Keratinocyte (primary cell): ENCODE data around the gene ECE1. TPM values are rescaled to one million over a fixed set of nuclear protein-coding genes. Genes with fewer than 3 reads are reported as not detected.

Source experiments
- DNase-seq: peaks from one replicate; pipeline ENCODE4 v3.0.0-alpha.2; 2011; ENCODE audit warnings: low read depth, missing footprints, low spot score
- FAIRE-seq: peaks from 2 replicates; lab custom pipeline; 2011; peaks lifted over from hg19 to GRCh38; lab: Jason Lieb, UNC
- H2AFZ ChIP-seq: 2 replicates; pipeline ENCODE4 v1.6.0; 2012; ENCODE audit warnings: low read length, control low read depth, inconsistent platforms; ENCODE audit not compliant: control insufficient read depth
- H3K27ac ChIP-seq: 2 replicates; pipeline ENCODE4 v1.5.1; 2011; ENCODE audit warnings: low read length; ENCODE audit not compliant: control insufficient read depth, insufficient read depth
- H3K27me3 ChIP-seq: 3 replicates; pipeline ENCODE4 v1.6.0; 2011; ENCODE audit warnings: low read length; ENCODE audit not compliant: control insufficient read depth, insufficient read depth; ENCODE audit errors: extremely low read depth
- H3K36me3 ChIP-seq, 2 experiments: 2 replicates in 1 of 2; 3 replicates in 1 of 2; pipeline ENCODE4 v1.5.1; 2011; ENCODE audit warnings: low read length in 2 of 2, mild to moderate bottlenecking in 1 of 2; ENCODE audit not compliant: control insufficient read depth in 2 of 2, insufficient read depth in 2 of 2; ENCODE audit errors: extremely low read depth in 1 of 2
- H3K4me1 ChIP-seq: 3 replicates; pipeline ENCODE4 v1.5.1; 2011; ENCODE audit warnings: low read length; ENCODE audit not compliant: control insufficient read depth, insufficient read depth; ENCODE audit errors: extremely low read depth
- H3K4me2 ChIP-seq: 3 replicates; pipeline ENCODE4 v1.6.0; 2011; ENCODE audit warnings: low read depth, low read length; ENCODE audit not compliant: control insufficient read depth, insufficient read depth; ENCODE audit errors: extremely low read depth
- H3K4me3 ChIP-seq, 3 experiments: fragments of 200-600 bp in 1 of 3; sonication (generic) in 1 of 3; 2 replicates in 2 of 3; 3 replicates in 1 of 3; pipeline ENCODE4 v1.5.1; 2011 to 2016; ENCODE audit warnings: low read length in 3 of 3, mild to moderate bottlenecking in 3 of 3, control low read depth in 2 of 3, inconsistent platforms in 1 of 3, low read depth in 1 of 3, mixed read lengths in 1 of 3, mixed run types in 1 of 3, moderate library complexity in 1 of 3; ENCODE audit not compliant: control insufficient read depth in 2 of 3, insufficient read depth in 2 of 3; ENCODE audit errors: extremely low read depth in 1 of 3
- H3K79me2 ChIP-seq: 2 replicates; pipeline ENCODE4 v1.6.0; 2012; ENCODE audit warnings: low read length; ENCODE audit not compliant: control insufficient read depth, insufficient read depth
- H3K9ac ChIP-seq: 3 replicates; pipeline ENCODE4 v1.6.0; 2011; ENCODE audit warnings: low read length; ENCODE audit not compliant: control insufficient read depth, insufficient read depth; ENCODE audit errors: extremely low read depth
- H3K9me1 ChIP-seq: 3 replicates; pipeline ENCODE4 v1.6.0; 2011; ENCODE audit warnings: low read length; ENCODE audit not compliant: control insufficient read depth, insufficient read depth; ENCODE audit errors: extremely low read depth
- H3K9me3 ChIP-seq: 2 replicates; pipeline ENCODE4 v1.5.1; 2012; ENCODE audit warnings: low read depth, low read length; ENCODE audit not compliant: control insufficient read depth
- H4K20me1 ChIP-seq: 3 replicates; pipeline ENCODE4 v1.6.0; 2011; ENCODE audit warnings: low read length; ENCODE audit not compliant: control insufficient read depth, insufficient read depth; ENCODE audit errors: extremely low read depth
- EZH2 ChIP-seq: IDR thresholded peaks from one replicate; pipeline ENCODE4 v1.6.1; 2012; ENCODE audit warnings: inconsistent platforms, mild to moderate bottlenecking, low read length, moderate library complexity
- dilution Hi-C: fragments of 300-500 bp; cut with MboI; formaldehyde crosslinking; loops from one replicate; pipeline ENCODE4 v1.7.0; 2020; ENCODE audit warnings: low sequenced_read_pairs; ENCODE audit not compliant: extremely low pct_ligation_motif_present
- polyA plus RNA-seq, 5 experiments: library from polyadenylated mRNA; depleted of rRNA in 3 of 5; stranded (reverse) in 3 of 5; stranded (forward) in 1 of 5; unstranded in 1 of 5; fragments of >200 nt; gene quantifications; 1 replicate in 1 of 5; 2 replicates in 3 of 5; 3 replicates in 1 of 5; pipeline versions ENCODE4 v1.2.1 to v1.2.3, GENCODE V29; 2011 to 2012; ENCODE audit warnings: missing spikeins in 2 of 5, low read depth in 1 of 5, low replicate concordance in 1 of 5
- TF ChIP-seq, protein P1 (sequence below), 3 experiments: IDR thresholded peaks in 1 of 3; conservative IDR thresholded peaks in 1 of 3; optimal IDR thresholded peaks in 1 of 3; 2 replicates in 2 of 3; 3 replicates in 1 of 3; pipeline versions ENCODE3 to v1.5.1; 2011; ENCODE audit warnings: low read length in 3 of 3, mild to moderate bottlenecking in 3 of 3, moderate library complexity in 2 of 3, control low read depth in 1 of 3, inconsistent platforms in 1 of 3; ENCODE audit not compliant: insufficient read depth in 2 of 3; ENCODE audit errors: extremely low read depth in 1 of 3

The ECE1 gene
- polyA plus RNA-seq, 1 donor (not counting 4 experiments of a cell fraction or from before 2014, with no cell fraction given): 59.1 TPM

DNA sequence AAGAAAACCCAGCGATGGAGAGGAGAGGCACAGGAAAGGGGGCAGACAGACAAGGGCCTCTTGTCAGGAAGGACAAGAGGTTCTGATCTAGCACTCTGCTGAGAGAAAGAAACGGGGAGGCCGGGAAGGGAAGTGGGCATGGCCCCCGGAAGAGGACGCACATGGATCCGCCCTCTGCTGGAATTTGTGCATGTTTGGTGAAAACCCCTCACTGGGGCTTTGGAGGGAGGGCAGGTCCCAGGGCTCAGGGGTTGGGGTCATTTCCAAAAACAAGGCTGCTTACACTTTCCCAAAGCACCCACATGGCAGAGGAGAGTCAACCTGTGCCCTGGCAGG is 32.4 kb upstream of the ECE1 start:
- Histone ChIP-seq H3K4me2 (no peak overlapping the region), H4K20me1 (no peaks in the 10 kb centered on the region), H3K9me1 (no peaks in the 10 kb centered on the region), H3K9me3 (no peaks in the 10 kb centered on the region), H3K9ac (no peak overlapping the region), H3K4me3 (no peak overlapping the region), H2AFZ (no peak overlapping the region), H3K36me3 (no peaks in the 10 kb centered on the region), H3K27me3 (no peaks in the 10 kb centered on the region), H3K27ac (no peak overlapping the region), H3K4me1 (peaks cover 20% of the 10 kb centered on the region), H3K79me2 (no peaks in the 10 kb centered on the region)
- FAIRE-seq (no peak), DNase-seq (no peak)
- TF ChIP-seq EZH2: no peak
- TF ChIP-seq, protein P1, sequence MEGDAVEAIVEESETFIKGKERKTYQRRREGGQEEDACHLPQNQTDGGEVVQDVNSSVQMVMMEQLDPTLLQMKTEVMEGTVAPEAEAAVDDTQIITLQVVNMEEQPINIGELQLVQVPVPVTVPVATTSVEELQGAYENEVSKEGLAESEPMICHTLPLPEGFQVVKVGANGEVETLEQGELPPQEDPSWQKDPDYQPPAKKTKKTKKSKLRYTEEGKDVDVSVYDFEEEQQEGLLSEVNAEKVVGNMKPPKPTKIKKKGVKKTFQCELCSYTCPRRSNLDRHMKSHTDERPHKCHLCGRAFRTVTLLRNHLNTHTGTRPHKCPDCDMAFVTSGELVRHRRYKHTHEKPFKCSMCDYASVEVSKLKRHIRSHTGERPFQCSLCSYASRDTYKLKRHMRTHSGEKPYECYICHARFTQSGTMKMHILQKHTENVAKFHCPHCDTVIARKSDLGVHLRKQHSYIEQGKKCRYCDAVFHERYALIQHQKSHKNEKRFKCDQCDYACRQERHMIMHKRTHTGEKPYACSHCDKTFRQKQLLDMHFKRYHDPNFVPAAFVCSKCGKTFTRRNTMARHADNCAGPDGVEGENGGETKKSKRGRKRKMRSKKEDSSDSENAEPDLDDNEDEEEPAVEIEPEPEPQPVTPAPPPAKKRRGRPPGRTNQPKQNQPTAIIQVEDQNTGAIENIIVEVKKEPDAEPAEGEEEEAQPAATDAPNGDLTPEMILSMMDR (optimal IDR thresholded peaks at IDR 0.05 in 1 of 3, IDR thresholded peaks at IDR 0.05 in 1 of 3, conservative IDR thresholded peaks at IDR 0.05 in 1 of 3; ENCODE audit: extremely low read depth in 1 of 3, insufficient read depth in 2 of 3, low read length in 3 of 3): no peak
- dilution Hi-C loops: no loop called here

DNA sequence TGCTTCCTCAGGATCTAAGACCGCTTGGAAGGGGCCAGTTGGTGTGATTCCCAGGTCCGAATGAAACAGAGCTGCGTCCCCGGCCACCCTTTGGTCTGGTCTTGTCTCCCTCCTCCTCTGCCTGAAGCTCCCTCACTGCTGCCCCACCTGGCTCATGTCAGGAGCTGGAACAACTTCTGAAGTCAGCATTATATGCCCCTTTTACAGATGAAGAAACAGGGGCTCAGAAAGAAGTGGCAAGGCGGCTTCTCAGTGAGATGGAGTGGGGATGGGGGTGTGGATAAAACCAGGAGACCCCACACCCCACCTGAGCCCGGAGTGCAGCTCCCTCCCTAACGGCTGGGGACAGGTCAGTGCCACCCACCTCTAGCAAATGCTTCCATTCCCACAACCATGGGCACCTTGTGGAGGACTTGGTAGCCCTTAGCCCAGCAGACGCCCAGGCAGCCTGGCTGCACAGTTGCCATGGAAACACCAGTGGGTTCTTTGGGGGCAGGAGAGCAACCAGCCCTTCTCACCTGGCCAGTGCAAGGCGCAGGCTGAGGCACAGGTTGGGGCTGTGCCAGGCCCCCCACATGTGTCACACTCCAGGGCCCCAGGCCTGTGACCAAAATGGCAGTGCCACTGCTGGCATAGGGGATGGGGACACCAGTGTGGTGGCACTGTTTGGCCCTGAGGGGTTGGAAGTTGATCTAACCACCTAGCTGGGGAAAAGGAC is 31.9 kb upstream of the ECE1 start:
- Histone ChIP-seq H3K27me3 (no peaks in the 10 kb centered on the region), H3K4me3 (no peak overlapping the region), H3K9ac (no peak overlapping the region), H3K27ac (no peak overlapping the region), H3K79me2 (no peaks in the 10 kb centered on the region), H4K20me1 (no peaks in the 10 kb centered on the region), H3K4me1 (peaks cover 20% of the 10 kb centered on the region), H2AFZ (no peak overlapping the region), H3K36me3 (no peaks in the 10 kb centered on the region), H3K9me1 (no peaks in the 10 kb centered on the region), H3K4me2 (no peak overlapping the region), H3K9me3 (no peaks in the 10 kb centered on the region)
- TF ChIP-seq EZH2: no peak
- TF ChIP-seq, protein P1 (optimal IDR thresholded peaks at IDR 0.05 in 1 of 3, IDR thresholded peaks at IDR 0.05 in 1 of 3, conservative IDR thresholded peaks at IDR 0.05 in 1 of 3; ENCODE audit: extremely low read depth in 1 of 3, insufficient read depth in 2 of 3, low read length in 3 of 3): no peak
- dilution Hi-C loops: no loop called here
- DNase-seq (no peak), FAIRE-seq (no peak)
